Head of caudate nucleus (tissue), 42 donors: ENCODE data around the gene TREX2.
A peak's percentile ranks its signal among the peaks of the same experiment; 100 is the strongest.
"Not testable (repeated sequence)": the region's sequence is repeated elsewhere in the genome, so short reads cannot be mapped to it uniquely, and the experiment has no call there.

Experiments
- DNase-seq, 42 donors: peaks; one replicate each; pipeline versions ENCODE4 v3.0.0 to v3.0.0-alpha.2; 2020 to 2021; ENCODE audit warnings: mixed read lengths in 7 of 42
- intact Hi-C: fragments of 100-400 bp; cut with DNase I; formaldehyde crosslinking; loops from one replicate; pipeline ENCODE4 v1.15.0; 2022

Gene TREX2

GRCh38 chrX:153413731-153414130 lies 32.1 kb downstream of the TREX2 start:
- intact Hi-C loops: no loop called here
- DNase-seq: no peak

DNA sequence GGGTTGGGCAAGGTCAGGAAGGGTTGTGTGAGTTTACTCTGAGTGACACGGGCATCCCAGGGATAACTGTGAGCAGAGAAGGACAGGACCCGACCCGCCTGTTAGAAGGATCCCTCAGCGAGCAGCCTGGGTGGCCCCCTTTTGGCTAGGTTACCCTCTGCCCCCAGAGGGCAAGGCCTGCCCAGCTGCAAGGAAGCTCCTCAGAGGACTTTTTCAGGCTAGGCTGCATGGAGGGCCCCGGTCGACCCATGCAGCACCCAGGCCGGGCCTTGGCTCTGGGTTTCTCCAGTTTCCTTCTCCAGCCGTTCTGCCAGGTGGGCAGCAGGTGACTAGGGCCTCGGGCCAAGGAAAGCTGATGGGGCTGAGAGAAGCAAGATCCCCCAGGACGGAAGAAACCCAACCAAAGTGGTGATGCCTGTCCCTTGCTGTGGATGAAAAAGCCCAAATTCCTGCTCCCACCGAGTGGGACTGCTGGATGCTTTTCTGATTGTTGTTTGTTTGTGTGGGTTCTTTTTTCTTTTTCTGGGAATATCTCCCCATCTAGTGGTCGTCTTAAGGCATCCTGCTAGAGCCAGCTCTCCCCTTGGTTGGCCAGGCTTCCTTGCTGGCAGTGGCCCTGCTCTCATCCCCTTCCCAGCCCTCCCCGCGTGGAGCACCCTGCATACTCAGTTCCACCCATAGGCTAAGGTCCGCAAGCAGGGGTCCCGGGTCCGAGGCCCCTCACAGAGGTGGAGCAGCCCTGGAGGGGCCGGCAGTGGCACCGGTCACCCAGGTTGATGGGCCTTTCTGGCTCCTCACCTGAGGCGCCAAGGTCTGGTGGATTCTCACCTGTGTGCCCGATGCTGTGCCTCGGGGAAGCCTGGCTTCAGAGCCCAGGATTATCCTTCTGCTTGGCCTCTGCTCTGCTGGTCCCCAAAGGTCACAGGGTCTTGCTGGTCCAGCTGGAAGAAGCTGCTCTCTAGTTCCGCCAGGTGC lies 32.8 kb downstream of the TREX2 start:
- intact Hi-C loops: no loop called here
- DNase-seq: no peak

- intact Hi-C loops: no loop called here
- DNase-seq: peak in 3 of 42 donors; percentile 5 to 47 (median 22)
Observed at GRCh38 chrX:153411988-153412574, 33.8 kb downstream of the TREX2 start.

GRCh38 chrX:153411255-153411987 lies 34.4 kb downstream of the TREX2 start, which contains the start of gene ZFP92:
ZFP92 (plus strand) TSS chrX:153411472; CDS start chrX:153418323, 6,851 bp downstream.
- DNase-seq: peak in 36 of 42 donors; percentile 12 to 70 (median 38)
- intact Hi-C loops: no loop called here

GRCh38 chrX:153410888-153411254 lies 35.0 kb downstream of the TREX2 start:
- no peak for DNase-seq
- intact Hi-C loops: no loop called here

GRCh38 chrX:153410373-153410772 lies 35.5 kb downstream of the TREX2 start:
- DNase-seq: peak in 1 of 42 donors; percentile 14
- intact Hi-C loops: no loop called here

DNA sequence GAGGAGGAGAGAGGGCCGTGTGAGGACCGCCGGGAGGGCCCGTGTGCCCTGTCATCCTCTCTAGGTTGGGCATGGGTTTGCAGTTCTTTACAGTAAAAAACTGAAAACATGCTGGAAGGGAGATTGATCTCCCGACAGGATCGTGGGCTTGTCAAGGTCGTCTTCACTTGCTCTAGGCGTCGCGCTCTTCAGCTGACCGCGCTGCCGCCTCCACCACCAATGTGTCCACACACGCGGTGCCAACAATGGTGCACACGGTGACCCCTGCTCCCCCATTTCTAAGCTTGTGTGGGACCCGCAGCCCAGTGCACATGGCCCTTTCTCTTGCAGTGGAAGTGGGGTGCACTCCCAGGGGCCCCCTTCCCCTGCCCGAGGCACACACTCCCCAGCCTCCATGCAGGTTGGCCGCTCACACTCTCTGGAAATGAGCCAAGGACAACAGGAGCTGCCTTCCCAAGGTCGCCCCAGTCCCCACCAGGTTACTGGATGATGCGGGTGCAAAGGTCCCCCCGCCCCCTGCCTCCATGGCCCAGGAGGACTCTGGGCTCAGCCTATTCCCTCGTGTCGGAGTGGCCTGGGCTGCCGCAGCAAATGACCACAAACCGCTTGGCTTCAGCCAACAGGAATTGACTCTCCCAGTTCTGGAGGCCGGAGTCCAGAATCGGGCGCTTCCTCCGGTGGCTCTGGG lies 36.3 kb downstream of the TREX2 start:
- intact Hi-C loops: no loop called here
- peak in 1 of 42 donors; percentile 19 for DNase-seq

GRCh38 chrX:153408871-153409351 lies 36.9 kb downstream of the TREX2 start:
- intact Hi-C loops: no loop called here
- DNase-seq: peak in 1 of 42 donors; percentile 16

- intact Hi-C loops: no loop called here
- no peak for DNase-seq
Observed at GRCh38 chrX:153408221-153408721, 37.6 kb downstream of the TREX2 start.

DNA sequence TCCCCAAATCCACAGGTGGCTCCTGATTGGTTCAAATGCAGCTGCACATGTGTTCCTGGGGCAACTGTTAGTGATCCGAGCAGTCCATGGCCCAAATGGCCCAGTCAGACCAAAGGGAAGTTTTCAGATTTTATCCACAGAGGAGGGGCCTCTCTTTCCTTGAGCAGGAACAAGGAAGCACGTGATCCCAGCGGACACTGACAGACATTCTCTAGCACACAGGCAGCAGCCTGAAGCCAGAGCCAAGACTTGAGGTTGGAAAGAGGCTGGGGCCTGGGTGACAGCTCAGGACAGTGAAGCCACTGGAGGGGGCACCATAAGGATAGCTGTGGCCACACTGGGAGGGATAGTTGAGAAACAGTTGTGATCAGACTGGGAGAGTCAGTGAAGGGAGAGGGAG lies 38.1 kb downstream of the TREX2 start:
- DNase-seq: no peak
- intact Hi-C loops: no loop called here

GRCh38 chrX:153406903-153407302 lies 39.0 kb downstream of the TREX2 start:
- no peak for DNase-seq
- intact Hi-C loops: no loop called here

DNA sequence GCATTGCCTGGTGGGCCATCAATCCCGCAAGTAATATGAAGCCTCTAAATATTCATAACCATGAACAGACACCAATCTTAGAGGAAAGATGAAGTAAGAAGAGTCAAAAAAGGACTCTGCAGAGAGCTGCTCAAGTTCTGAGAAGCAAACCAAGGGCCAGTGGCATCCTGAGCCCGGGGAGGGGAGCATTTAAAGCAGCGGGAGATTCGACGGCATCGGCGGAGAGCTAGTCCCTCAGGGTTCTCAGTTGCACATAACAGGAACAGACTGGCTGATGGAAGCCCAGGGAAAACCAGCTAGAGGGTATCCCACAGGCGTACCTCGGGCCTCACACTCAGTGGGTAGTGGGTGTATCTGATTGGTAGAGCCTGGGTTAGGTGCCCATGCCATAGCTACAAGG lies 39.8 kb downstream of the TREX2 start:
- DNase-seq: no peak
- intact Hi-C loops: no loop called here

GRCh38 chrX:153405426-153405825 lies 40.4 kb downstream of the TREX2 start:
- intact Hi-C loops: no loop called here
- DNase-seq: peak in 10 of 42 donors; percentile 11 to 54 (median 35)

DNA sequence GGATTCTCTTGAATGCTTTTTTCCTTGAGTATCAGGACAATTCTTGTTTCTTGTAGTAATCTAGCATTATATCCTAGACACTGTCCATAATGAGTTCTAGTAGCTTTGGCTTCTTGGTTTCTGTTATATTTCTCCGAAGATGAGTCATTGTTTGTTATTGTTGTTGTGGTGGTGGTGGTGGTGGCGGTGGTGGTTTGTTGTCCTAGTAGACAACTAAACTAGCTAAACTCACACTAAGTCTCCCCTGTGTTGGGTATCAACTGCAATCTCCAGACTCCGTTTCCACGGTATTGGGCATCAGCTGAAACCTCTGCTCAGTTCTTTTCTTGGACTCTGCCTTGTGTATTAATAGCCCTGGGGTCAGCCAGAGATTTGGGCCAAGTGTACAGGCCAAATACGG lies 41.5 kb downstream of the TREX2 start:
- DNase-seq, intact Hi-C loops: not testable (repeated sequence)

- DNase-seq: peak in 1 of 42 donors; percentile 22
- intact Hi-C loops: no loop called here
Observed at GRCh38 chrX:153401133-153401764, 44.6 kb downstream of the TREX2 start, which contains the start of gene PNMA6E. PNMA6E (minus strand) TSS chrX:153401350; CDS start chrX:153398849, 2,501 bp downstream.

- intact Hi-C loops: no loop called here
- peak in 3 of 42 donors; percentile 28 to 39 (median 32) for DNase-seq
Observed at GRCh38 chrX:153400146-153401132, 45.4 kb downstream of the TREX2 start.
